ENCODE results near the gene CEP350.
A peak's percentile ranks its signal among the peaks of the same experiment; 100 is the strongest.
"Not testable (repeated sequence)": the region's sequence is repeated elsewhere in the genome, so short reads cannot be mapped to it uniquely, and the experiment has no call there.

CEP350 gene

DNA sequence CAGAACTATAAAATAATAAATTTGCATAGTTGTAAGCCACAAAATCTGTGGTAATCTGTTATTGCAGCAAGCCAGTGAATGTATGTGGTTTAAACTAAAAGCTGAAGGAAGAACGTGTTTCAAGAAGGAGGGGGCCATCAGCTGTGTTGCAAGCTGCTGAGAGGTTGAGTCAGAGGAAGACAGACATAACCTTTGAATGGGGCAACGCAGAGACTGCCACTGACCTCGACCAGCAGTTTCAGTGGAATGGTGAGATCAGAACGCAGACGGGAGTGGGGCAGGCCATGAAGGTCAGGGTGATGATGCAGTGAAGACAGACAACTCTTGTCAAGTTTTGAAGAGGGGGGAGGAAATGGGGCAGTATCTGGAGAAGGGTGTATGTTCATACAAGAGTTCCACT is 176.9 kb downstream of the CEP350 start:
- DNase-seq: no peak

DNA sequence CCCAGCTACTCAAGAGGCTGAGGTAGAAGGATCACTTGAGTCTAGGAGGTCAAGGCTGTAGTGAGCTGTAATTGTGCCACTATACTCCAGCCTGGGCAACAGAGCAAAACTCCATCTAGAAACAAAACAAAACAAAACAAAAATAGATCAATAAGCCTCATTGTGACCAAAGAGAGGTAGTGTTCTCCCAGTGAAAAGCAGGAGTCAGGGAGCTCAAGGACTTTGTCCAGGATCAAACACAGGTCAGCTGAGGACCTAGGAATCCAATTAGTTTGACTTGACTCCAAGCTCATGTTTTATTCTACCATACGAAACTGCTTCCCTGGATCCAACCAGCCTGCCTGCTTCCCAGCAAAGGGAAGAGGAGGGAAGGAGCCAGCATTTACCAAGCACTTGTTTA is 178.6 kb downstream of the CEP350 start:
- DNase-seq: no peak

DNA sequence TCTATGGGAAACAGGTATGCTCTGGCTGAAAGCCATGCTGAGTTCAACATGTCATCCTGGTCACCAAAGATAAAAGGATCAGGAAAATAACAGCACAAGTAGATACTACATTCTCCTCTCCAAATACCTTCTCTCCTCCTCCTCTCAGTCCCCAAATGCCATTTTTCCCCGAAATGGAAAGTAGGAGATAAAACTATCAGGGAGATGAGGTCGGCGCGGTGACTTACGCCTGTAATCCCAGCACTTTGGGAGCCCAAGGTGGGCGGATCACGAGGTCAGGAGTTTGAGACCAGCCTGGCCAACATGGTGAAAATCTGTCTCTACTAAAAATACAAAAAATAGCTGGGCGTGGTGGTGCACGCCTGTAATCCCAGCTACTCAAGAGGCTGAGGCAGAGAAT is 179.1 kb downstream of the CEP350 start:
- DNase-seq: not testable (repeated sequence)

DNA sequence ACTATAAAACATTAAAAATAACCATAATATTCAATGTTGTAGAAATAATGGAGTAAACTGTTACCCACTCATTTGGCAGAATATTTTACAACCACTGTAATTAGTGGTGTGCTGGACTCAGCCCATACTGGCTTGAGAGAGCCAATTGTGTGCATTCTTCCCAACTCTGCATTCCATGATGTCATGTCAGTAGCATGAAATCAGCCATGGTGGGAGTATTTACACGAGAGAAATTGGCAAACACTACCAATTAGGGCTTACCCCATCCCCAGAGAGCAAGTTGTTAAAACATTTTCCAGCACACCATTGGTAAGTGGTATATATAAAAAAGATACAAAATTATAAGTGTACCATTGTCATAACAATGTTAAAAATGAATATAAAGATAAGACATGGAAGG is 180.9 kb downstream of the CEP350 start:
- DNase-seq: no peak

DNA sequence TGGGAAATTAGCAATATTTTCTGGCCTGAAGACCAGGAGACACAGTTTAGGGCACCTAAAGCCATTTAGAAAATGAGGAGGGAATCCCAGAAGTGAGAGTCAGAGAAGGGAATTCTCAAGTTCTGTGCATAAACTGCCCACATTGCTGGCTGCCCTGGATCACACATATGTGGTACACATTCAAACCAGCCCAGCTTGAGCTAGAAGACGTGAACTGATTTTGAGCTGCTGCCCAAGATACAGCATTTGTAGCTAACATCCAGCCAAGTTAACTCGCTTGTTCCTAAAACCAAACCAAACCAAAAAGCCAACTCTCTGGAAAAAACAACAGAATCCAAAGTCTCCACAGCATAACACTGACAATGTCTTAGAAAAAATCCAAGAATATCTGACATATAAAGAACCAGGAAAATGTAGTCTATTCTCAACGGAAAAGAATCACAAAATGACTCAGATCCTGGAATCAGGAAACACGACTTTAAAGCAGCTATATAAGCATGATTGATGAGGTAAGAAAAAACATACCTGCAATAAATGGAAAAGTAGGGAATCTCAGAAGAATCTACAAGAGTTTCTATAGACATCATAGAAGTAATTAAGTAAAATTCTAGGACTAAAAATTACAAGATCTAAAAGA is 181.8 kb downstream of the CEP350 start:
- no peak for DNase-seq

- DNase-seq: no peak
Measured at GRCh38 chr1:180136968-180137356, 182.4 kb downstream of the CEP350 start.

- DNase-seq: no peak
Measured at GRCh38 chr1:180137776-180138175, 183.2 kb downstream of the CEP350 start.

DNA sequence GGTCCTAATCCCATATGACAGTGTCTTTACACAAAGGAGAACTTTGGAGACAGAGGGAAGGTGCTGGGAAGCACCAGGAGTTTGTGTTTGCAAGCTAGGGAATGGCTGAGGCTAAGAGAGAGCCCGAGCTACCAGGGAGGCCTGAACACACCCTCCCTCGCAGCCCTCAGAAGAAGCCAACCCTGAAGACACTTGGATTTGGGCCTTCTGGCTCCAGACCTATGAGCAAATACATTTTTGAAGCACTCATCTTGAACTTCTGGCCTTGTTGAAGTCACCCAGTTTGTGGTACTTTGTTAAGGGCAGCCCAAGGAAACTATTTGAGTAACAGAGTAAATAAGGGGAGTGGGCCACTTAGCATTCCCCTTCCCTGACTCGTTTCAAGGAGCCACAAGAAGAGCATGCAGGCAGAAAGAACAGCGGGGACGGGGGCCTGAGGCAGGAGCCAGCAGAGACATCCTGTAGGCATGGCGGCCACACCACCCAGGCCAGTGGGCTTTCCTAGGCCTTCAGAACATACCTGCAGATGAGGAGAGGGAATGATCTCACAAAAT is 186.8 kb downstream of the CEP350 start:
- no peak for DNase-seq

DNA sequence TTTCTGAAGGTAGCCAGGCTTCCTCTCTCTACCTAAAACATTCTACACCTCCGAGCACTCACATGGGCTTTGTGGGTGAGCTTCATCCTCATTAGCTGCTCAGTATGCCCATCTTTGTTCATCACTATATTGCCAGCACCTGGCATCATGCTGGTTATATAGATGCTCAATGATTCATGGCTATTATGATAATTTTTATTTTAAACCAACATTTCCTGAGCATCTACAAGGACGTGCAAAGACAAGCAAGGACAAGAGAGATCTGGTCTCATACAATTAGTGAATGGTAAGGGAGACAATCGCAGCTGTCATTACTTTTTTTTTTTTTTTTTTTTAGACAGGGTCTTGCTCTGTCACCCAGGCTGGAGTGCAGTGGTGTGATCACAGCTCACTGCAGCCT is 188.7 kb downstream of the CEP350 start:
- DNase-seq: no peak

- DNase-seq: no peak
Measured at GRCh38 chr1:180144659-180145357, 190.2 kb downstream of the CEP350 start.

- no peak for DNase-seq
Measured at GRCh38 chr1:180145446-180145845, 190.8 kb downstream of the CEP350 start.

- no peak for DNase-seq
Measured at GRCh38 chr1:180150982-180151381, 196.4 kb downstream of the CEP350 start.

GRCh38 chr1:180151508-180151907 is 196.9 kb downstream of the CEP350 start:
- DNase-seq: no peak

DNA sequence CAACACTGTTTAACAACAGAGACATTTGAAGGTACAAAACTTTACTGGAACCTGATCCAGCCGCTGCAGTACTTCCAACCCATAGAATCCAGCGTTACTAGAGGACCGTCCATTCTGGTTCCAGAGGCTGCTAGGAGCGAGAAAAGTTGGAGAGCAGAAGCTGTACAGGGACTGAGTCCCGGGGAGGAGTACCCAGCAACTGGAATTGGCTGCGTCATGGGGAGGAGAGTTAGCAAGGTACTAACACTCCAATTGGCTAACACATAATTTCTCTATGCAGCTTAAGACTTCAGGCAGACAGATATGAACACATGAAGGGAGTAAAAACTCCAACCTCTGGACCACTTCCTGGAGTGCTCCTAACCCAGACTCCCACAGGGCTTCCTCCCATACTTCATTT is 198.0 kb downstream of the CEP350 start:
- no peak for DNase-seq

DNA sequence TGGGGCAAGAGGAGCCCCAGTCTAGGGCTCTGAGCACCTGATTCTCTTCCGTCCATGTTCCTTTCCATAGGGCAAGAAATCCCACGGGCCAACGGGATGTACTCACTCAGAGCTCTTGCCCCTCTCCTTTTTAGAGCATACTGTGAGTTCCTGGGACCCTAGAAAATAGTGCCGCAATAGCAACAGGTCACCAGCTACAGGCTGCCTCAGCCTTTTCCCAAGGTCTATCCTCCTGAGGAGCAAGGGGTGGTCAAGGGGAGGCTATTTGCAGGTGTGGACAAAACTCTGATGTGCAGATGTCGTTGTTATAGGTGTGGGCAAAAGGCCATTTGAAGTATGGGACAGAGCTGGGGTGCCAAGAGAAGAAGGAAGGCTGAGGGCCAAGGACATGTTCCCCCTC is 198.4 kb downstream of the CEP350 start:
- no peak for DNase-seq

DNA sequence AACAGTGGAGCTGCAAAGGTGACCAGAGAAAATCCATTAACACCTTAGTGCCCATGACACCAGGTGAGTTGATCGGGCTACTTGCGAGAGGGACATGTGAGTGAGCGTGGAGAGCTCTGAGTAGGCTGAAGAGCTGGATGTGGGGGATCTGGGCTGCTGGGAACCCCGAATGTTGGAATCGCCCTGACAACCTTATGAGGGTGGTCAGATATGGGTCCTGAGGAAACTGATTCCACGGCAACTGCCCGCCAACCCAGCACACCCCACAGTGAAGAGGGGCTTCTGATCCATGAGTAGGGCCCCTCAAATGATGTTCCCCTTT is 199.4 kb downstream of the CEP350 start:
- DNase-seq: no peak

GRCh38 chr1:180154325-180155181 is 199.9 kb downstream of the CEP350 start, which contains the start of gene QSOX1:
QSOX1 (plus strand) TSS chr1:180154869; CDS start chr1:180154908, 39 bp downstream.
- peak; percentile 31 for DNase-seq

DNA sequence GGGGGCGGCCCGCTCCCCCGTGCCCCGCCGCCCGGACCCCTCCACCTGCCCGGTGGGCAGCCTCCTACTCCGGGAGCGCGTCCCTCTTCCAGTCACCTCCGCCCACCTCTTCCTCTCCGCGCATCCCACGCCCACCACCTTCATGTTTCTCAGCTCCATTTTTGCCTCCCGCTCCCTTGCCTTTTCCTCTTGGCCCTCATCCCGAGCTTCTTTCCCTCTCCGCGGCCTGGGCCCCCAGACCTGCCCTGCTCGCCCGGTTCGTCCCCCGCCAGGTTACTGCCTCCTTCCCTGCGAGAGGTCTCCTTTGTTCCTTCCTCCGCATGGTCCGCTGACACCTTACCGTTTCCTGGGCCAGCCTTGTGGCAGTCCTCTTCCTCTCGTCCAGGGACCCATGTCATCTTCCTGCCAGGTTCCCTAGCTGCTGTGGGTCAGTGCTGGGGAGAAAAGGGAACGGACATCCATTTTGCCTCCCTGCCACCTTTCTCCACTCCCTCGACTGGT is 200.6 kb downstream of the CEP350 start:
- no peak for DNase-seq

GRCh38 chr1:180156201-180156600 is 201.6 kb downstream of the CEP350 start:
- DNase-seq: no peak

DNA sequence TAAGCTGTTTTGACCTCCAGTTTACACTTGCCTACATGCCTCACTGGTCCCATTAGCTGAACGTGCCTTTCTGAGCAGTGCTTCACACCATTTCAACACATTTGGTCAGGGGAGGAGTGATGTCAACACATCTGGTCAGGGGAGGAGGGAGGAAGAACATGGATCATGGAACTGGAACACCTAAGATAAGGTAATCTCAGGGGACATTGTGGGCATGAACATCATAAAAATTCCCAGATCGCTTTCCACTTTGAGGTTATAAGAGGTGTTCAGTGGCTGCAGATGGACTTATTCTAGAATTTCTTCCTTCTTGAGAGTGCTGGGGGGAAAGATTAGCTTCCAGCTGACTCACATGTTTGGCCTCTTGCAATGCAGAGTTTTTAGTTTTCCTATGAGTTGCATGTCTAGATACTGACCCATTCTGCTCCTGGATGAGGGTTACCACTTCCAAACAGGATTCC is 202.1 kb downstream of the CEP350 start:
- DNase-seq: no peak

- DNase-seq: no peak
Measured at GRCh38 chr1:180157108-180157507, 202.5 kb downstream of the CEP350 start.

- DNase-seq: no peak
Measured at GRCh38 chr1:180157576-180158057, 203.0 kb downstream of the CEP350 start.

All from NCI-H1436 treated with DMSO at 0.1 percent for 48 hours (cell line).